Measurements from ENCODE around the gene STK31.
"Not testable (repeated sequence)": the region's sequence is repeated elsewhere in the genome, so short reads cannot be mapped to it uniquely, and the experiment has no call there.

Gene STK31

GRCh38 chr7:23743226-23743625, 33.2 kb downstream of the STK31 start:
- Histone ChIP-seq H3K27me3 (ENCODE audit: insufficient read depth, low read length, poor library complexity) (no peaks in the 10 kb centered on the region), H2AK5ac (ENCODE audit: low read length) (no peak overlapping the region), H3K79me2 (ENCODE audit: control insufficient read depth, insufficient read depth, low read length) (no peaks in the 10 kb centered on the region), H2BK5ac (ENCODE audit: low read length) (no peak overlapping the region), H2BK15ac (replicated peaks; ENCODE audit: low read depth) (no peak overlapping the region), H2BK120ac (ENCODE audit: low read depth, low read length) (no peak overlapping the region), H3K36me3 (ENCODE audit: control insufficient read depth, insufficient read depth, low read length) (no peaks in the 10 kb centered on the region), H3K18ac (ENCODE audit: low read length) (no peak overlapping the region), H3K4ac (ENCODE audit: low read depth, low read length) (no peak overlapping the region), H3K27ac (ENCODE audit: low read depth, low read length) (no peak overlapping the region), H3K23ac (ENCODE audit: low read length) (no peak overlapping the region), H3K4me1 (ENCODE audit: control insufficient read depth, low read depth, low read length) (no peaks in the 10 kb centered on the region), H3K4me3 (ENCODE audit: low read length) (no peak overlapping the region), H3K79me1 (ENCODE audit: low read length) (no peaks in the 10 kb centered on the region), H4K8ac (ENCODE audit: low read depth, low read length) (no peak overlapping the region), H3K4me2 (ENCODE audit: low read length) (no peak overlapping the region), H4K5ac (ENCODE audit: low read length) (no peak overlapping the region), H3K9ac (ENCODE audit: low read length) (no peak overlapping the region), H3K56ac (ENCODE audit: low read length) (no peak overlapping the region)
- no CpG with 5 or more reads among the region's 4 CpGs for WGBS (ENCODE audit: extremely low coverage, insufficient coverage, low lambda C conversion rate)
- DNase-seq = peak; percentile 21

DNA sequence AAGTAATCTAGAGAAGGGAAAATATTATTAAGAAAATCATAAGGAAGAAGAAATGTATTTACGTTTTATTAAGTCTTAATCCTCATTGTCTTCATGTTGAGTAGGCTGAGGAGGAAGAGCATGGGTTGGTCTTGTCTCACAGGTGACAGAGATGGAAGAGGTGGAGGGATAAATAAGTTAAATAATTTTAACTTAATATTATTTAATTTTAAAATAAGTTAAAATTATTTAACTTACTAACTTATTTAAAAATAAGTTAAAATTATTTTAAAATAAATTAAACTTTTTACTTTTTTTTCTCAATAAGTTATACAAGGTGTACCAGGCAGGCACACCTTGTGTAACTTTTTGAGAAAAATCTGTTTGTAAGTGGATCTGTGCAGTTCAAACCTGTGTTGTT, 36.6 kb downstream of the STK31 start:
- no peaks in the 10 kb centered on the region for H3K36me3 ChIP-seq (ENCODE audit: control insufficient read depth, insufficient read depth, low read length)
- no peak for DNase-seq
- H3K4ac ChIP-seq (ENCODE audit: low read depth, low read length) = no peak overlapping the region
- H2AK5ac ChIP-seq (ENCODE audit: low read length) = no peak overlapping the region
- no peak overlapping the region for H4K8ac ChIP-seq (ENCODE audit: low read depth, low read length)
- H3K27me3 ChIP-seq (ENCODE audit: insufficient read depth, low read length, poor library complexity) = no peaks in the 10 kb centered on the region
- no peak overlapping the region for H2BK5ac ChIP-seq (ENCODE audit: low read length)
- no peaks in the 10 kb centered on the region for H3K79me2 ChIP-seq (ENCODE audit: control insufficient read depth, insufficient read depth, low read length)
- no peaks in the 10 kb centered on the region for H3K79me1 ChIP-seq (ENCODE audit: low read length)
- no peak overlapping the region for H3K18ac ChIP-seq (ENCODE audit: low read length)
- no peak overlapping the region for H3K56ac ChIP-seq (ENCODE audit: low read length)
- no peak overlapping the region for H3K4me3 ChIP-seq (ENCODE audit: low read length)
- H3K23ac ChIP-seq (ENCODE audit: low read length) = no peak overlapping the region
- H2BK15ac ChIP-seq (replicated peaks; ENCODE audit: low read depth) = no peak overlapping the region
- H3K4me1 ChIP-seq (ENCODE audit: control insufficient read depth, low read depth, low read length) = no peaks in the 10 kb centered on the region
- no peak overlapping the region for H3K27ac ChIP-seq (ENCODE audit: low read depth, low read length)
- no CpG with 5 or more reads among the region's 1 CpG for WGBS (ENCODE audit: extremely low coverage, insufficient coverage, low lambda C conversion rate)
- no peak overlapping the region for H3K4me2 ChIP-seq (ENCODE audit: low read length)
- H2BK120ac ChIP-seq (ENCODE audit: low read depth, low read length) = no peak overlapping the region
- H4K5ac ChIP-seq (ENCODE audit: low read length) = no peak overlapping the region
- no peak overlapping the region for H3K9ac ChIP-seq (ENCODE audit: low read length)

GRCh38 chr7:23751852-23752251, 41.8 kb downstream of the STK31 start:
- no peak overlapping the region for H3K4me3 ChIP-seq (ENCODE audit: low read length)
- no peak overlapping the region for H2BK15ac ChIP-seq (replicated peaks; ENCODE audit: low read depth)
- H2BK120ac ChIP-seq (ENCODE audit: low read depth, low read length) = no peak overlapping the region
- H3K4me2 ChIP-seq (ENCODE audit: low read length) = no peak overlapping the region
- H4K5ac ChIP-seq (ENCODE audit: low read length) = no peak overlapping the region
- H2BK5ac ChIP-seq (ENCODE audit: low read length) = no peak overlapping the region
- H2AK5ac ChIP-seq (ENCODE audit: low read length) = no peak overlapping the region
- H3K23ac ChIP-seq (ENCODE audit: low read length) = no peak overlapping the region
- no peaks in the 10 kb centered on the region for H3K27me3 ChIP-seq (ENCODE audit: insufficient read depth, low read length, poor library complexity)
- no peak overlapping the region for H4K8ac ChIP-seq (ENCODE audit: low read depth, low read length)
- H3K79me2 ChIP-seq (ENCODE audit: control insufficient read depth, insufficient read depth, low read length) = no peaks in the 10 kb centered on the region
- H3K36me3 ChIP-seq (ENCODE audit: control insufficient read depth, insufficient read depth, low read length) = no peaks in the 10 kb centered on the region
- H3K4me1 ChIP-seq (ENCODE audit: control insufficient read depth, low read depth, low read length) = no peaks in the 10 kb centered on the region
- no peak overlapping the region for H3K27ac ChIP-seq (ENCODE audit: low read depth, low read length)
- H3K4ac ChIP-seq (ENCODE audit: low read depth, low read length) = no peak overlapping the region
- WGBS (ENCODE audit: extremely low coverage, insufficient coverage, low lambda C conversion rate) = no CpG with 5 or more reads among the region's 1 CpG
- H3K79me1 ChIP-seq (ENCODE audit: low read length) = no peaks in the 10 kb centered on the region
- H3K56ac ChIP-seq (ENCODE audit: low read length) = no peak overlapping the region
- no peak overlapping the region for H3K9ac ChIP-seq (ENCODE audit: low read length)
- H3K18ac ChIP-seq (ENCODE audit: low read length) = no peak overlapping the region
- DNase-seq = no peak

DNA sequence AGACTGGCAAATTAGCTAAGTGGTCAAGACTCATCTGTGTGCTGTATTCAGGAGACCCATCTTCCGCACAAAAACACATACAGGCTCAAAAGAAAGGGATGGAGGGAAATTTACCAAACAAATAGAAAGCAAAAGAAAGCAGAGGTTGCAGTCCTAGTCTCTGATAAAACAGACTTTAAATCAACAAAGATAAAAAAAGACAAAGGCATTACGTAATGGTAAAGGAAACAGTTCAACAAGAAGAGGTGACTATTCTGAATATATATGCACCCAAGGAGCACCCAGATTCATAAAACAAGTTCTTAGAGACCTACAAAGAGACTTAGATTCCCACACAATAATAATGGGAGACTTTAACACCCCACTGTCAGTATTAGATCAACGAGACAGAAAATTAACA, 48.8 kb downstream of the STK31 start:
- not testable (repeated sequence) for H2AK5ac ChIP-seq (ENCODE audit: low read length); H2BK120ac ChIP-seq (ENCODE audit: low read depth, low read length); H3K18ac ChIP-seq (ENCODE audit: low read length); H3K79me2 ChIP-seq (ENCODE audit: control insufficient read depth, insufficient read depth, low read length); H3K27ac ChIP-seq (ENCODE audit: low read depth, low read length); H3K56ac ChIP-seq (ENCODE audit: low read length); H3K4me1 ChIP-seq (ENCODE audit: control insufficient read depth, low read depth, low read length); H2BK5ac ChIP-seq (ENCODE audit: low read length); H4K8ac ChIP-seq (ENCODE audit: low read depth, low read length); H3K36me3 ChIP-seq (ENCODE audit: control insufficient read depth, insufficient read depth, low read length); H3K4ac ChIP-seq (ENCODE audit: low read depth, low read length); DNase-seq; H3K9ac ChIP-seq (ENCODE audit: low read length); H3K23ac ChIP-seq (ENCODE audit: low read length); H3K27me3 ChIP-seq (ENCODE audit: insufficient read depth, low read length, poor library complexity); H3K4me2 ChIP-seq (ENCODE audit: low read length); H2BK15ac ChIP-seq (replicated peaks; ENCODE audit: low read depth); H3K79me1 ChIP-seq (ENCODE audit: low read length); H3K4me3 ChIP-seq (ENCODE audit: low read length); H4K5ac ChIP-seq (ENCODE audit: low read length)
- no CpG with 5 or more reads among the region's 3 CpGs for WGBS (ENCODE audit: extremely low coverage, insufficient coverage, low lambda C conversion rate)

- Histone ChIP-seq H3K4me3 (ENCODE audit: low read length) (no peak overlapping the region), H4K5ac (ENCODE audit: low read length) (no peak overlapping the region), H2BK120ac (ENCODE audit: low read depth, low read length) (no peak overlapping the region), H3K4me2 (ENCODE audit: low read length) (no peak overlapping the region), H3K4ac (ENCODE audit: low read depth, low read length) (no peak overlapping the region), H3K79me2 (ENCODE audit: control insufficient read depth, insufficient read depth, low read length) (no peaks in the 10 kb centered on the region), H3K27me3 (ENCODE audit: insufficient read depth, low read length, poor library complexity) (no peaks in the 10 kb centered on the region), H2AK5ac (ENCODE audit: low read length) (no peak overlapping the region), H3K36me3 (ENCODE audit: control insufficient read depth, insufficient read depth, low read length) (no peaks in the 10 kb centered on the region), H2BK15ac (replicated peaks; ENCODE audit: low read depth) (no peak overlapping the region), H3K9ac (ENCODE audit: low read length) (no peak overlapping the region), H3K79me1 (ENCODE audit: low read length) (no peaks in the 10 kb centered on the region), H3K4me1 (ENCODE audit: control insufficient read depth, low read depth, low read length) (no peaks in the 10 kb centered on the region), H4K8ac (ENCODE audit: low read depth, low read length) (no peak overlapping the region), H2BK5ac (ENCODE audit: low read length) (no peak overlapping the region), H3K56ac (ENCODE audit: low read length) (no peak overlapping the region), H3K23ac (ENCODE audit: low read length) (no peak overlapping the region), H3K27ac (ENCODE audit: low read depth, low read length) (no peak overlapping the region), H3K18ac (ENCODE audit: low read length) (no peak overlapping the region)
- no peak for DNase-seq
These were observed 49.8 kb downstream of the STK31 start for GRCh38 chr7:23759671-23760391.

DNA sequence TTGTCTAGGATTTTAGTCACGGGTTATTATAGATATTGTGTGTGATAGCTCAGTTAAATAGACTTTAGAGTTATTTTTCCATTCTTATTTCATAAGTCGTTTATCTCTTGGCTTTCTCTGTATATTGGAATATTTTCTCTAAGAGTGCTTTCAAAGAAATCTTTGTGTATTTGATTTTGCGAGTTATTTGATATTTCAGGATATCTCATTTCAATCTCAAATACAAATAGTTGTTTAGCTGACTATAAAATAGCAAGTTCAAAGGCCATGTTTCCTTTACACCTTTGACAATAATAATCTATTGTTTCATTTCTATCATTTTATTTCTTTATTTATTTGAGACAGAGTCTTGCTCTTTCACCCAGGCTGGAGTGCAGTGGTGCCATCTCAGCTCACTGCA, 55.9 kb downstream of the STK31 start:
- Histone ChIP-seq H3K79me2 (ENCODE audit: control insufficient read depth, insufficient read depth, low read length) (no peaks in the 10 kb centered on the region), H3K27me3 (ENCODE audit: insufficient read depth, low read length, poor library complexity) (no peaks in the 10 kb centered on the region), H3K4me3 (ENCODE audit: low read length) (no peak overlapping the region), H3K36me3 (ENCODE audit: control insufficient read depth, insufficient read depth, low read length) (no peaks in the 10 kb centered on the region), H3K79me1 (ENCODE audit: low read length) (no peaks in the 10 kb centered on the region), H3K4me1 (ENCODE audit: control insufficient read depth, low read depth, low read length) (no peaks in the 10 kb centered on the region), H2BK15ac (replicated peaks; ENCODE audit: low read depth) (no peak overlapping the region), H3K23ac (ENCODE audit: low read length) (no peak overlapping the region), H2BK5ac (ENCODE audit: low read length) (no peak overlapping the region), H3K27ac (ENCODE audit: low read depth, low read length) (no peak overlapping the region), H3K56ac (ENCODE audit: low read length) (no peak overlapping the region), H3K4me2 (ENCODE audit: low read length) (no peak overlapping the region), H3K18ac (ENCODE audit: low read length) (no peak overlapping the region), H4K8ac (ENCODE audit: low read depth, low read length) (no peak overlapping the region), H2AK5ac (ENCODE audit: low read length) (no peak overlapping the region), H2BK120ac (ENCODE audit: low read depth, low read length) (no peak overlapping the region), H4K5ac (ENCODE audit: low read length) (no peak overlapping the region), H3K4ac (ENCODE audit: low read depth, low read length) (no peak overlapping the region), H3K9ac (ENCODE audit: low read length) (no peak overlapping the region)
- no CpG with 5 or more reads among the region's 3 CpGs for WGBS (ENCODE audit: extremely low coverage, insufficient coverage, low lambda C conversion rate)
- DNase-seq = no peak
